Measurements from ENCODE around the gene IL22RA1. TPM values are rescaled to one million over a fixed set of nuclear protein-coding genes. Genes with fewer than 3 reads are reported as not detected.

Gene IL22RA1
- total and polyA plus RNA-seq, 9 of the 15 experiments (the other 6 are each of a cell fraction or from before 2014, with no cell fraction given) = not detected

DNA sequence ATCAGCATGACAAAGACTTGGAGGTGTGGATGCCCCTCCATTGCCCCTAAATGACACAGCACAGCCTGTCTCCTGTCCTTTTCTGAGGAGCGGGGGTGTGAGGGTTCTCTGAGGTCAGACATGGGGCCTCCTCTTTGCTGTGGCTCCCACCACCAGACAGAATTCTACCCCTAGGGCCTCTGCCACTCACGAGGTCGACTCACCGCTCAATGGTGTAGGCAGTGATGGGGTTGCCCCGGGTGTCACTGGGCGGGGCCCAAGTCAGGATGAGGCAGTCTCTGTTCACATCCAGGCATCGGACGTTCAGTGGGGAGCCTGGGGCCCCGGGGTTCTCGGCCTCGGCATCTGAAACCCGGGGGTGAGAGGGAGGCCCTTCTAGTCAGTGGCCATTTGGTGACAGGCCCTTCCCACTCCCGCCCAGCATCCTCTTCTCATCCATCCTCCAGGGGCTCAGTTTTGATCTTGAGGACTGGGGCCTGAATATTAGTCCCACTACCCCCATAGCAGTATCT, 50.9 kb downstream of the IL22RA1 start:
- Histone ChIP-seq H3K4me2 (ENCODE audit: insufficient read depth, low read length) (no peak overlapping the region), H3K79me2 (ENCODE audit: control insufficient read depth, insufficient read depth, low read length) (no peaks in the 10 kb centered on the region), H3K9me3 (replicated peaks; ENCODE audit: control insufficient read depth, insufficient read depth, low read depth, low read length) (no peaks in the 10 kb centered on the region), H3K4me1 (replicated peaks in 1 of 2; ENCODE audit: control insufficient read depth in 2 of 2, insufficient read depth in 2 of 2, low read length in 2 of 2) (no peaks in the 10 kb centered on the region), H3K27me3 (ENCODE audit: control insufficient read depth in 2 of 2, insufficient read depth in 2 of 2, low read length in 2 of 2) (peaks cover 51 to 98% of the 10 kb centered on the region in 2 experiments), H2AFZ (ENCODE audit: low read depth, low read length) (no peak overlapping the region), H3K36me3 (ENCODE audit: control insufficient read depth, insufficient read depth, low read length) (no peaks in the 10 kb centered on the region), H3K27ac (ENCODE audit: extremely low read depth, low read depth, low read length) (no peak overlapping the region), H3K9me1 (ENCODE audit: control insufficient read depth, insufficient read depth, low read length) (no peaks in the 10 kb centered on the region), H3K9ac (ENCODE audit: insufficient read depth in 1 of 2, low read depth in 2 of 2, low read length in 2 of 2) (no peak overlapping the region), H3K4me3 (no peak overlapping the region), H4K20me1 (replicated peaks; ENCODE audit: control insufficient read depth, insufficient read depth, low read length) (peaks cover 16% of the 10 kb centered on the region)
- ChIA-PET POLR2A (no interaction called here), CTCF (ENCODE audit: low intra/inter-chr PET ratio) (no interaction called here)
- intact Hi-C loops (cut with micrococcal nuclease) = no loop called here
- in situ Hi-C loops (cut with MboI) = no loop called here
- TF ChIP-seq ZNF316 (IDR thresholded peaks at IDR 0.05) (no peak), CREB3L1 (IDR thresholded peaks at IDR 0.05; ENCODE audit: borderline replicate concordance, low read depth) (no peak), PHF20 (IDR thresholded peaks at IDR 0.05; ENCODE audit: partially characterized antibody) (no peak), COPS2 (conservative IDR thresholded peaks at IDR 0.05) (no peak), RBM39 (optimal IDR thresholded peaks at IDR 0.05; ENCODE audit: low read depth, low read length) (no peak), SMARCA5 (IDR thresholded peaks at IDR 0.05) (no peak)
- TF ChIP-seq, protein P1, sequence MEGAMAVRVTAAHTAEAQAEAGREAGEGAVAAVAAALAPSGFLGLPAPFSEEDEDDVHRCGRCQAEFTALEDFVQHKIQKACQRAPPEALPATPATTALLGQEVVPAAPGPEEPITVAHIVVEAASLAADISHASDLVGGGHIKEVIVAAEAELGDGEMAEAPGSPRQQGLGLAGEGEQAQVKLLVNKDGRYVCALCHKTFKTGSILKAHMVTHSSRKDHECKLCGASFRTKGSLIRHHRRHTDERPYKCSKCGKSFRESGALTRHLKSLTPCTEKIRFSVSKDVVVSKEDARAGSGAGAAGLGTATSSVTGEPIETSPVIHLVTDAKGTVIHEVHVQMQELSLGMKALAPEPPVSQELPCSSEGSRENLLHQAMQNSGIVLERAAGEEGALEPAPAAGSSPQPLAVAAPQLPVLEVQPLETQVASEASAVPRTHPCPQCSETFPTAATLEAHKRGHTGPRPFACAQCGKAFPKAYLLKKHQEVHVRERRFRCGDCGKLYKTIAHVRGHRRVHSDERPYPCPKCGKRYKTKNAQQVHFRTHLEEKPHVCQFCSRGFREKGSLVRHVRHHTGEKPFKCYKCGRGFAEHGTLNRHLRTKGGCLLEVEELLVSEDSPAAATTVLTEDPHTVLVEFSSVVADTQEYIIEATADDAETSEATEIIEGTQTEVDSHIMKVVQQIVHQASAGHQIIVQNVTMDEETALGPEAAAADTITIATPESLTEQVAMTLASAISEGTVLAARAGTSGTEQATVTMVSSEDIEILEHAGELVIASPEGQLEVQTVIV (CRISPR knock-in tag; IDR thresholded peaks at IDR 0.05; ENCODE audit: borderline replicate concordance) = no peak
- ATAC-seq = no peak
- no peak for DNase-seq (ENCODE audit: extremely low read depth in 1 of 4, low spot score in 3 of 4)
- no peak for FAIRE-seq
- no TSS peak for BruUV-seq (replicated peaks)
- 1% methylated on average over 13 of the region's 13 CpGs for WGBS (ENCODE audit: insufficient coverage, low coverage, missing lambda C conversion rate)

Data from K562 (cell line).